ENCODE results near the gene PCYT1A. TPM values are rescaled to one million over a fixed set of nuclear protein-coding genes. Genes with fewer than 3 reads are reported as not detected.
"Not testable (repeated sequence)": the region's sequence is repeated elsewhere in the genome, so short reads cannot be mapped to it uniquely, and the experiment has no call there.

Gene PCYT1A
- total RNA-seq, 1 experiment from 2014 or later = 63.7 TPM

- no peak overlapping the region for H3K4me3 ChIP-seq
- H3K36me3 ChIP-seq = no peaks in the 10 kb centered on the region
- H3K27ac ChIP-seq = no peak overlapping the region
- no peaks in the 10 kb centered on the region for H3K9me3 ChIP-seq (replicated peaks)
- DNase-seq (ENCODE audit: low read depth in 1 of 2, low spot score in 2 of 2) = no peak
- H3K27me3 ChIP-seq (replicated peaks) = no peaks in the 10 kb centered on the region
- peaks cover 9% of the 10 kb centered on the region for H3K4me1 ChIP-seq (replicated peaks)
Measured at GRCh38 chr3:196220991-196221390, 66.5 kb downstream of the PCYT1A start.

GRCh38 chr3:196220587-196220986 lies 66.9 kb downstream of the PCYT1A start:
- DNase-seq (ENCODE audit: low read depth in 1 of 2, low spot score in 2 of 2) = no peak
- H3K9me3 ChIP-seq (replicated peaks) = no peaks in the 10 kb centered on the region
- H3K4me1 ChIP-seq (replicated peaks) = peaks cover 9% of the 10 kb centered on the region
- H3K36me3 ChIP-seq = no peaks in the 10 kb centered on the region
- H3K27ac ChIP-seq = no peak overlapping the region
- no peak overlapping the region for H3K4me3 ChIP-seq
- no peaks in the 10 kb centered on the region for H3K27me3 ChIP-seq (replicated peaks)

GRCh38 chr3:196219970-196220311 lies 67.6 kb downstream of the PCYT1A start:
- Histone ChIP-seq H3K27me3 (replicated peaks) (no peaks in the 10 kb centered on the region), H3K4me3 (no peak overlapping the region), H3K36me3 (no peaks in the 10 kb centered on the region), H3K27ac (no peak overlapping the region), H3K9me3 (replicated peaks) (no peaks in the 10 kb centered on the region), H3K4me1 (replicated peaks) (peaks cover 9% of the 10 kb centered on the region)
- DNase-seq (ENCODE audit: low read depth in 1 of 2, low spot score in 2 of 2) = no peak

GRCh38 chr3:196219194-196219969 lies 68.1 kb downstream of the PCYT1A start:
- peak overlapping the region; percentile 18 for H3K4me3 ChIP-seq
- DNase-seq (ENCODE audit: low read depth in 1 of 2, low spot score in 2 of 2) = peak; percentile 62 to 70
- no peak overlapping the region for H3K27ac ChIP-seq

GRCh38 chr3:196218155-196218712 lies 69.3 kb downstream of the PCYT1A start:
- DNase-seq (ENCODE audit: low read depth in 1 of 2, low spot score in 2 of 2) = no peak
- no peaks in the 10 kb centered on the region for H3K27me3 ChIP-seq (replicated peaks)
- H3K4me3 ChIP-seq = no peak overlapping the region
- H3K9me3 ChIP-seq (replicated peaks) = no peaks in the 10 kb centered on the region
- peaks cover 9% of the 10 kb centered on the region for H3K4me1 ChIP-seq (replicated peaks)
- no peak overlapping the region for H3K27ac ChIP-seq
- no peaks in the 10 kb centered on the region for H3K36me3 ChIP-seq

More at GRCh38 chr3:196219194-196219969, 68.1 kb downstream of the PCYT1A start:
- Histone ChIP-seq H3K27me3 (replicated peaks) (no peaks in the 10 kb centered on the region), H3K36me3 (no peaks in the 10 kb centered on the region), H3K4me1 (replicated peaks) (peaks cover 9% of the 10 kb centered on the region), H3K9me3 (replicated peaks) (no peaks in the 10 kb centered on the region)

- DNase-seq (ENCODE audit: low read depth in 1 of 2, low spot score in 2 of 2) = no peak
- H3K36me3 ChIP-seq = no peaks in the 10 kb centered on the region
- no peak overlapping the region for H3K27ac ChIP-seq
- peaks cover 9% of the 10 kb centered on the region for H3K4me1 ChIP-seq (replicated peaks)
- no peaks in the 10 kb centered on the region for H3K9me3 ChIP-seq (replicated peaks)
- H3K27me3 ChIP-seq (replicated peaks) = no peaks in the 10 kb centered on the region
- H3K4me3 ChIP-seq = no peak overlapping the region
Measured at GRCh38 chr3:196217307-196218154, 70.0 kb downstream of the PCYT1A start.

- H3K27ac ChIP-seq = no peak overlapping the region
- no peak for DNase-seq (ENCODE audit: low read depth in 1 of 2, low spot score in 2 of 2)
Measured at GRCh38 chr3:196216681-196217211, 70.8 kb downstream of the PCYT1A start.

GRCh38 chr3:196216089-196216564 lies 71.4 kb downstream of the PCYT1A start, which contains the start of gene SLC51A:
TSS of gene SLC51A (plus strand) at chr3:196216534. CDS start at chr3:196216713, 179 bp downstream.
- no peaks in the 10 kb centered on the region for H3K27me3 ChIP-seq (replicated peaks)
- no peak within 1 kb of the TSS for H3K4me3 ChIP-seq
- H3K4me1 ChIP-seq (replicated peaks) = peaks cover 9% of the 10 kb centered on the region
- no peaks in the 10 kb centered on the region for H3K36me3 ChIP-seq
- DNase-seq (ENCODE audit: low read depth in 1 of 2, low spot score in 2 of 2) = no peak
- H3K27ac ChIP-seq = no peak within 1 kb of the TSS
- no peaks in the 10 kb centered on the region for H3K9me3 ChIP-seq (replicated peaks)

More at GRCh38 chr3:196216681-196217211, 70.8 kb downstream of the PCYT1A start:
- Histone ChIP-seq H3K9me3 (replicated peaks) (no peaks in the 10 kb centered on the region), H3K4me3 (no peak overlapping the region), H3K4me1 (replicated peaks) (peaks cover 9% of the 10 kb centered on the region), H3K27me3 (replicated peaks) (no peaks in the 10 kb centered on the region), H3K36me3 (no peaks in the 10 kb centered on the region)

GRCh38 chr3:196215493-196216020 lies 72.0 kb downstream of the PCYT1A start:
- Histone ChIP-seq H3K36me3 (no peaks in the 10 kb centered on the region), H3K4me1 (replicated peaks) (peaks cover 9% of the 10 kb centered on the region), H3K4me3 (no peak overlapping the region), H3K9me3 (replicated peaks) (no peaks in the 10 kb centered on the region), H3K27ac (no peak overlapping the region), H3K27me3 (replicated peaks) (no peaks in the 10 kb centered on the region)
- DNase-seq (ENCODE audit: low read depth in 1 of 2, low spot score in 2 of 2) = no peak

GRCh38 chr3:196214783-196215441 lies 72.6 kb downstream of the PCYT1A start:
- H3K36me3 ChIP-seq = no peaks in the 10 kb centered on the region
- DNase-seq (ENCODE audit: low read depth in 1 of 2, low spot score in 2 of 2) = no peak
- H3K9me3 ChIP-seq (replicated peaks) = no peaks in the 10 kb centered on the region
- no peak overlapping the region for H3K4me3 ChIP-seq
- H3K27ac ChIP-seq = no peak overlapping the region
- H3K4me1 ChIP-seq (replicated peaks) = peaks cover 9% of the 10 kb centered on the region
- no peaks in the 10 kb centered on the region for H3K27me3 ChIP-seq (replicated peaks)

GRCh38 chr3:196210673-196211556 lies 76.6 kb downstream of the PCYT1A start, which contains the start of gene ZDHHC19:
TSS of gene ZDHHC19 (minus strand) at chr3:196211400. CDS start at chr3:196211315, 85 bp downstream.
- Histone ChIP-seq H3K9me3 (replicated peaks) (no peaks in the 10 kb centered on the region), H3K27me3 (replicated peaks) (no peaks in the 10 kb centered on the region), H3K27ac (no peak within 1 kb of the TSS), H3K4me1 (replicated peaks) (no peaks in the 10 kb centered on the region), H3K4me3 (no peak within 1 kb of the TSS), H3K36me3 (no peaks in the 10 kb centered on the region)
- DNase-seq (ENCODE audit: low read depth in 1 of 2, low spot score in 2 of 2) = no peak

GRCh38 chr3:196209944-196210672 lies 77.4 kb downstream of the PCYT1A start:
- not testable (repeated sequence) for H3K4me1 ChIP-seq (replicated peaks); H3K27me3 ChIP-seq (replicated peaks); H3K36me3 ChIP-seq

More at GRCh38 chr3:196209944-196210672, 77.4 kb downstream of the PCYT1A start:
- H3K9me3 ChIP-seq (replicated peaks); DNase-seq (ENCODE audit: low read depth in 1 of 2, low spot score in 2 of 2); H3K4me3 ChIP-seq; H3K27ac ChIP-seq: not testable (repeated sequence)

Data from SJSA1 (cell line).